Ishikawa (cell line): ENCODE results near the gene FAM20B.

Experiments used
- REST ChIP-seq: IDR thresholded peaks from 2 replicates; pipeline ENCODE4 v1.6.1; 2012; ENCODE audit warnings: low read depth, mild to moderate bottlenecking
- TCF12 ChIP-seq: IDR thresholded peaks from 2 replicates; pipeline ENCODE4 v1.6.1; 2012; ENCODE audit warnings: low read depth

GRCh38 chr1:178986204-178986603 lies 39.5 kb upstream of the FAM20B start:
- no peak for TF ChIP-seq TCF12
- no peak for TF ChIP-seq REST
